Erythroblast (primary cell): ENCODE data around the gene SETBP1.

Experiments
- GATA1 ChIP-seq: IDR thresholded peaks from 2 replicates; pipeline ENCODE4 v1.6.1; 2011; ENCODE audit warnings: low read depth, mild to moderate bottlenecking, control low read depth, low read length, moderate library complexity
- POLR2A ChIP-seq: IDR thresholded peaks from 2 replicates; pipeline ENCODE4 v1.6.1; 2011; ENCODE audit warnings: mild to moderate bottlenecking, low read length

- TF ChIP-seq POLR2A (no peak), GATA1 (no peak)
These were observed 81.1 kb downstream of the SETBP1 start for GRCh38 chr18:44761812-44762211.
